GM18951 (cell line): ENCODE results near the gene KIF19.
"Not testable (repeated sequence)": the region's sequence is repeated elsewhere in the genome, so short reads cannot be mapped to it uniquely, and the experiment has no call there.

ENCODE experiments used
- POLR2A ChIP-seq: IDR thresholded peaks from 4 replicates; pipeline ENCODE4 v1.6.1; 2011; ENCODE audit warnings: mild to moderate bottlenecking; ENCODE audit not compliant: insufficient read length, insufficient read depth; ENCODE audit errors: extremely low read depth
- in situ Hi-C: fragments of 300-500 bp; cut with MboI; formaldehyde crosslinking; loops from one replicate; pipeline ENCODE4 v1.12.0; 2022; ENCODE audit warnings: low sequenced_read_pairs, mixed read lengths, inconsistent platforms; ENCODE audit not compliant: unreplicated experiment

KIF19 gene

GRCh38 chr17:74325743-74326379, at the start of gene KIF19:
KIF19 (plus strand) TSS chr17:74326226; CDS start chr17:74326350, 124 bp downstream.
- in situ Hi-C loops: no loop called here
- TF ChIP-seq POLR2A: no peak

- TF ChIP-seq POLR2A: no peak
- in situ Hi-C loops: no loop called here
Measured at GRCh38 chr17:74276541-74277009, 49.5 kb upstream of the KIF19 start.

DNA sequence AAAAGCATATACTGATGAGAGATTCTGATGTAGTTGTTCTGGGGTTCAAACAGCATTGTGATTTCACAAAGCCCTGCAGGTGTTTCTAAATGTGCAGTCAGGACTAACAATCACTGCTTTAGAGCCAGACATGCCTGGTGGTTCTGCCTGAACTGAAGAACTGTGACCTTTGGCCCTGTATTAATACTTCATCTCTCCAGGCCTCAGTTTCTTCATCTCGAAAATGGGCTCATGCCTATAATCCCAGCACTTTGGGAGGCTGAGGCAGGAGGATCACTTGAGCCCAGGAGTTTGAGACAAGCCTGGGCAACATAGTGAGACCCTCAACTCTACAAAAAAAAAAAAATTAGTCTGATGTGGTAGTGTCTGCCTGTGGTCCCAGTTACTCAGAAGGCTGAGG, 48.1 kb upstream of the KIF19 start:
- no peak for TF ChIP-seq POLR2A
- in situ Hi-C loops: no loop called here

- in situ Hi-C loops: not testable (repeated sequence)
Measured at GRCh38 chr17:74279617-74280016, 46.4 kb upstream of the KIF19 start.

DNA sequence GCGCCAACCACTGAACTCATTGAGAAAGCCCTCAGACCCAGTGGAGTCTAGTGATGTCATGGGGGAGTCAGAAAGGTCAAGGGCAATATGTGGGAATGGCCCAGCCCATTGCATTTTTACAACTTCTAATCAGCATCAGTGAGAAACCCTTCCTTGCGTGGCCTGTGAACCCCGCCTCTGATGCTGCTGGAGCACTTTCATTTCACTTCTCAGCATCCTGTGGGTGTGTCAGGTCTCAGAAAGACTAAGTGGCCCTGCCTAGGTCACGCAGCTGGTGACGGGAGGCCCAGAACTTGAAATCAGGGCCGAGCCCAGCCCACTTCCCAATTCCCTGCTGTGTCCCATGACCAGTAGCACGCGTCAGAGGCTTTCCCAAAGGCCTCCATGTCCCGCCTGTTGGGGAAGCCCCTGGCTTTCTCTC, 45.9 kb upstream of the KIF19 start:
- in situ Hi-C loops: no loop called here
- TF ChIP-seq POLR2A: no peak

DNA sequence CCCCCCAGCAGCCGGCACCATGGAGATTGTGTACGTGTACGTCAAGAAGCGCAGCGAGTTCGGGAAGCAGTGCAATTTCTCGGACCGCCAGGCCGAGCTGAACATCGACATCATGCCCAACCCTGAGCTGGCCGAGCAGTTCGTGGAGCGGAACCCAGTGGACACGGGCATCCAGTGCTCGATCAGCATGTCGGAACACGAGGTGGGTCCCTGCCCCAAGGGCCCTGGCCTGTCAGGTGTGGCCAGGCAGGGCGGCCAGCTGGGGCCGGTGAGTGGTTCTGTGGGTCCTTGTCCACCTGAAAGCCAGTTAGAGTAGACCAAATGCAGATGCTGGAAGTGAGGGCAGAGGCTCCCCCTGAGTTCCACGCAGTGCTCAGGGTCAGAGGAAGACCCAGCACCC, 44.2 kb upstream of the KIF19 start:
- in situ Hi-C loops: no loop called here

DNA sequence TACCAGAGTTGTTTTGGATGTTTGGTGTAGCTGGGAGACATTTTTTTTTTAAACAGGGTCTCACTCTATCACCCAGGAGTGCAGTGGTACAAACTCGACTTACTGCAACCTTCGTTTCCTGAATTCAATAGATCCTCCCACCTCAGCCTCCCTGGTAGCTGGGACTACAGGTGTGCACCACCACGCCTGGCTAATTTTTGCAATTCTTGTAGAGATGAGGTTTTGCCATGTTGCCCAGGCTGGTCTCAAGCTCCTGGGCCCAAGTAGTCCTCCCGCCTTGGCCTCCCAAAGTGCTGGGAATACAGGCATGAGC, 43.8 kb upstream of the KIF19 start:
- in situ Hi-C loops: not testable (repeated sequence)

More for the DNA sequence above, 44.2 kb upstream of the KIF19 start:
- no peak for TF ChIP-seq POLR2A

GRCh38 chr17:74282587-74283370, 43.2 kb upstream of the KIF19 start:
- in situ Hi-C loops: no loop called here
- TF ChIP-seq POLR2A: no peak

DNA sequence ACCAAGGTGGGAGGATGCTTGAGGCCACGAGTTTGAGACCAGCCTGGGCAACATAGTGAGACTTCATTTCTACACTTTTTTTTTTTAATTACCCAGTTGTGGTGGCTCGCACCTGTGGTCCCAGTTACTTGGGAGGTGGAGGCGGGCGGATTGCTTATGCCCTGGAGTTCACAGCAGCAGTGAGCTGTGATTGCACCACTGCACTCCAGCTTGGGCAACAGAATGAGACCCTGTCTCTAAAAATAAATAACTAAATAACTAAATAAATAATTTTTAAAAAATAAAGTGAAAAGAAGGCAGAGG, 42.7 kb upstream of the KIF19 start:
- TF ChIP-seq POLR2A: no peak
- in situ Hi-C loops: no loop called here

DNA sequence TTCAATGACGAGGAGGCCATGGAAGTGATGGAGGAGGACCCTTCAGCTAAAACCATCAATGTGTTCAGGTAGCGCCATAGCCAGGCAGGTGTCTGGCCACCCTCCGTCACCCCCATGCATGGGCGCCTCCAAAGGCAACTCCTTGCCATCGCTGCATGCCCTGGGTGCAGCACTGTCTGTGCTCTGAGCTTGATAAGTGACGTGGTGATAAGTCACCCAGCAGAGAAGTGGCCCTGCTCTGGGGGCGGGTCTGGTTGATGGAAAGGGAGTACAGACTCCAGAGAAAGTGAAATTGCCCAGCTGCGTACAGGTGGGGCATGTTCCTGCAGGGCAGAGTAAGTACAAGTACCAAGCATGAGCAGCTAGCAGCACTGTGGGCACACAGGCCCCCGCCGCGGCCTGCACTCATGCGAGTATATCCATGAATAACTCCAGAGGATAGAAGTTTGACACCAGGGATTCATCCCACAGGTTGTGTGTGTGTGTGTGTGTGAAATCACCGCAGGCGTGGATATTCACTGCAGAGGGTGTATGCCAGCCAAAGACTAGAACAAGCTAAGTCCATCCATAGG, 38.9 kb upstream of the KIF19 start:
- in situ Hi-C loops: no loop called here
- no peak for TF ChIP-seq POLR2A

DNA sequence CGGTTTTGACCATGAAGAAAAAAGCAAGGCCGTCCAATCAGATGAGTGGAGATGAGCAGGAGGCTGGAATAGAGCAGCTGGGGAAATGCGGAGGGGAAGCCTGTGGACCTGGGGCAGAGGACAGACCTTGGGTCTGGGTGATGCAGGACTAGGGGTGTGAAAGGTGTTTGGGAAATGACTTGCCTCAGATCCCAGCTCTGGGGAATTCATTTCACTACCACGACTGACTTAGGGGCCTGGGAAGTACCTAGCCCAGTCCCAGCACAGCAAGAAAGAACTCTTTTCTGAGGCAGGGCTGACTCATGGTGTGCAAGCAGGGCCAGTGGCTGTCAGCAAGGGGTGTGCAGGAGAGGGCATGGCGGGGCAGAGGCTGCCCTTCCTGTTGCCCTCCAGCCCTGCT, 37.2 kb upstream of the KIF19 start:
- in situ Hi-C loops: no loop called here
- TF ChIP-seq POLR2A: no peak

DNA sequence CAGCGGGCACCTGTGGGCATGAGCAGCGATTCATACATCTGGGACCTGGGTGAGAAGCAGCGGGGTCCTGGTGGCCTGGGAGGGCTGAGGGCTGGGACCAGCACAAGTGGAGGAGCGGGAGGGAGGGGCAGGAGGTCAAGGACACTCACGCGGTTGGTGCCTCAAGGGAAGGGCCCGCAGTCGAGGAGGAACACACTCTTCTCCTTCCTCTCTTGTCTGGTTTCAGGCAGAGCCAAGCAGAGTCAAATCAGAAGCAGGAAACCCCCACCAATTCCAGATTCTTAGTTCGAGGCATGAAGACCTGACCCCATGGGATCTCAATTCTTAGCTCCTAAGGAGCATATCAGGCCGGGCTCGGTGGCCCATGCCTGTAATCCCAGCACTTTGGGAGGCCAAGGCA, 36.3 kb upstream of the KIF19 start:
- in situ Hi-C loops: no loop called here

DNA sequence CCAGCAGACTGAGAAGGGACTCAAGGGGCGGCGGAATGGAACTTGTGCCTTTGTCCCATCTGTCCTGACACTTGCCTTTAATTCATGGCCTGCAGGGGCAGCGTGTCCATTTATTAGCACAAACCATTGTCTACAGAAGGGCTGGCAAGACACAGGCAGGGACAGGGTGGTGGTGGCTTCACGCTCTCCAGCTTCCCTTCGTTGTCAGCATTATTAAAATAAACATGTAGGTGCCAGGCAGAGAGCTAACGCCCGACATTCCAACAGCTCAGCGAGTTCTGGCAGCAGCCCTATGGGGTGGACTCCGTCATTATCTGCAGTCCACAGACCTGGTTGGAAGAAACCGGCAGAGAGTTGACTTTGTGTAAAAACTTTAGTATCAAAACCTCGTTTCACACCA, 35.7 kb upstream of the KIF19 start:
- in situ Hi-C loops: no loop called here
- TF ChIP-seq POLR2A: no peak

More for the DNA sequence above, 36.3 kb upstream of the KIF19 start:
- TF ChIP-seq POLR2A: no peak

DNA sequence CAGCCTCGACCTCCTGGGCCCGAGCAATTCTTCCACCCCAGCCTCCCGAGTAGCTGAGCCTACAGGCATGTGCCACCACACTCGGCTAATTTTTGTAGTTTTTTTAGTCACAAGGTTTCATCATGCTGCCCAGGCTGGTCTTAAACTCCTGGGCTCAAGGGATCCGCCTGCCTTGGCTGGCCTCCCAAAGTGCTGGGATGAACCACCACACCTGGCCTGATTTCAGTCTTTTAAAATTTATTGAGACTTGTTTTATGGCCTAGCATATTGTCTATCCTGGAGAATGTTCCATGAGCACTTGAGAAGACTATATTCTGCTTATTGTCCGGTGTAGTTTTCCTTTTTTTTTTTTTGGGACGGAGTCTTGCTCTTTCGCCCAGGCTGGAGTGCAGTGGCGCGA, 33.5 kb upstream of the KIF19 start:
- in situ Hi-C loops: no loop called here
- no peak for TF ChIP-seq POLR2A
